Measurements from ENCODE around the gene COPZ2.
A peak's percentile ranks its signal among the peaks of the same experiment; 100 is the strongest.
"Not testable (repeated sequence)": the region's sequence is repeated elsewhere in the genome, so short reads cannot be mapped to it uniquely, and the experiment has no call there.

COPZ2 gene

DNA sequence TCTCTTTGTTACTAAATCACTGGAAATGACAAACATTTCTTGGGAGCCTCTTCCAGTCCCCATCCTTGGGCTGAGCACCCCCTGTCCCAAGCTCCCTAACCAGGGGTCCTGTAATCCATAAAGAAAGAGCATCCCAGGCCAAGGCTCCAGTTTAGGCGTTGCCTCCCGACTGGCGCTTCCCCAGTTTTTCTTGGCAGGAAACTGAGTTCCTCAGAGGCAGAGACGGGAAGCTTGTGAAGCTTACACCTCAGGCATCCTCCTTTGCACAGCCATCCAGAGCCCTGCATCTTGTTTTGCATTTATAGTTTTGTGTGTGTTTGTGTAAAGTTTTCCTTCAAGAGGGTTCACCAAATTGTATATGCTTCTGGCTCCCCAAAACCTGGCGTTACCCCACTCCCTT lies 7.1 kb downstream of the COPZ2 start:
- DNase-seq: no peak

DNA sequence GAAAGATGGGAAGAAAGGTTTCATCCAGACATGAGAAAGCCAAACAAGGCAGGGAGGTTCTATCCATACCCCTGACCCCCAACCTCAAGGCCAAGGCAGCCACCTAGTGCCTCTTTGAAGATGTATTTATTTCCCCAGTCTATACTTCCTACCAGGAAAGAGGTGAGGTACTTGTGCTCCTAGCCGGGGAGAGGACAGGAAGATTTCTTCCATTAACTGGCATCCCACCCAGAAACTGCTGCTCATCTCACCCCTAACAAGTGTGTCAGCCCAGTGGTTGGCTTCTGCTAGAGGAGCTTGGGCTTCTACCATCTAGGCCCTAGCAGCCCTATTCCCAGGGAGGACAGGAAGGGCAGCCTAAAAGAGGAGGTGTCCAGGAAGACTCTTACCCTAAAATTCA lies 8.9 kb downstream of the COPZ2 start:
- DNase-seq: no peak

DNA sequence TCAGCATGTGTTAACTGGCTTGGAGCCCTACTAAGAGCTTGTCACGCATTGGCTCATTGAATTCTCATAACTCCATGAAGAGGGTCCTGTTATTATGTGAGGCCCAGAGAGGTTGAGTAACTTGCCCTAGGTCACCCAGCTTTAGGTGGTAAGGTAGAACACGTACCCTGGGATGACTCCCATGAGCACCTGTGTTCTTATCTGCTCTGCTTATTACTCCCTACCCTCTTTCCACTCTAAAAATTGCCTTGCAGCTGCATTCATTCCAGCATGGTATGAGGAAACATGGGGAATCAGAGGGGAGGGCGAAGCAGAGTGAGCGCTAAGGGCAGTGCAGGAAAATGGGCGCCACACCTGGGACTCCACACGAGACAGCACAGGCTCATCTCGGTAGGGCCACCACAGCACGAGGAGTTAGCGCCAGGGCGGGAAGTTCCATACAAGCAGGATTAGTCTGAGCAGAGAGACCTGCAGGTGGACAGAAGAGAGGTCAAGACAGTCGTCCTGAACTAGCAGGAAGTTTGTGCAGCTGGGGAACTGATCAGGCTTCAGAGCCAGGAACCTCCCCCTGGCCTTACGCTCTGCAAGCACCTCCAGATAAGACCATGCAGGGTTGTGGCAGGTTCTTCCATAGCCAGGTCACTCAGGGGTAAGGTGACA lies 10.1 kb downstream of the COPZ2 start:
- no peak for DNase-seq

GRCh38 chr17:48026502-48027321 lies 10.9 kb downstream of the COPZ2 start:
- peak; percentile 74 for DNase-seq

DNA sequence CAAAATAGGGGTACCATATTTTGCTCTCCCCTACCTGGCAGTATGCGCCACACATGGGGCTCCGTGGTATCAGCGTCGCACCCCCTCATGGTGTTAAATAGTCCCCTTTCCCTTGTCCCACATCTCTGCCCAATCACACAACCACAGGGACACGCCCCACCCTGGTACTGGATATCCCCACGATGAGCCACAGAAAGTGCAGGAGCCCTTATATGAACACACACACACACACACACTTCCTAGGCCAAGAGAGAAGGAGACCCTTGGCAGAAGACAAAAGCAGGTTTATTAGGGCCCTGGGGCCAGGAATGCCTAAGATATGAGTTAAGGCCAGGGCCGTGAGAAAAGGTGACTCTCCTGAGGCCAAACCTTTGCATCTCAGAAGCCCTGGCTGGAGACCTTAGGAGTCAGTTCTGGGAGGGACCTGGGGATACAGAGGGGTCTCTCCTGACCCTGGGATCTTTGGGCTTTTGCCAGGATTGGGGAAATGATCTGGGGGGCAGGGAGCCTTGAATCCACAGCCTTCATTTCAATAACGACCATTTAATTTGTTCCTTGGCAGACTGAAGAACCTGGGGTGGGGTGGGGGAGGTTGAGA lies 11.6 kb downstream of the COPZ2 start:
- no peak for DNase-seq

- DNase-seq: peak; percentile 88
Observed at GRCh38 chr17:48025040-48025903, 12.3 kb downstream of the COPZ2 start.

GRCh38 chr17:48024149-48025039 lies 13.2 kb downstream of the COPZ2 start:
- peak; percentile 83 for DNase-seq

DNA sequence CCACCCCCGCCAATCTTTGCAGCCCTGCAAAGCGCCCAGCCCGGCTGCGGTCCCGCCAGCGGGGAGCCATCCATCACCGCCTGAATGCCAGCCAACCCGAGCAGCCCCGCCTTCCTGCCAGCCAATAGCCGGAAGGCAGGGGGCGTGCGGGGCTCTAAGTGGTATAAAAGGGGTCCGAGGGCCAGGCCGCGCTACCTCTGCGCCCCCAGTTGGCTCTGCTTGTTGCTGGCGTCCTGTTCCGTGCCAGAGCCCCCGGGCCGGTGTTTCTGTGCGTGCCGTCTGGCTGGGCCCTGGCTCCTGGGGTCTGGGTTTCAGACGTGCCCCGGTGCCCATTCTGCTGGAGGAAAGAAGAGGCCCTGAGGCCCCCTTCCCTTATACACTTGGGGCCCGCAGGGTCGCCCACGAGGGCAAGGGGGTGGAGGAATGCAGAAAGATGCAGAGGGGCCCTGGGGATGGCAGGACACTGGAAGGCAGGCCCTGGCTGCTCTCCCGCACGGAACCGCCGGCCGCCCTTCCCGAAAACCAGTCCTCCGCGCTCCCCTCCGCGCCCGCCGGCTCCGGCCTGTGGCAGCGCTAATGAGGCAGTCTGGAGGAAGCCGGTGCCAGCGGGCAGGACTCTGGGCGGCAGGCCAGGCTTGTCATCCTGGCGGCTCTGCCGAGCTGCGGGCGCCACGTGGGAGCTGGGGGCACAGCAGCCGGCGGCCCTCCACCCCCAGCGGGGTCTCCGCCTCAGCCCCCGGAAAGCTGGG lies 14.0 kb downstream of the COPZ2 start:
- peak; percentile 84 for DNase-seq

DNA sequence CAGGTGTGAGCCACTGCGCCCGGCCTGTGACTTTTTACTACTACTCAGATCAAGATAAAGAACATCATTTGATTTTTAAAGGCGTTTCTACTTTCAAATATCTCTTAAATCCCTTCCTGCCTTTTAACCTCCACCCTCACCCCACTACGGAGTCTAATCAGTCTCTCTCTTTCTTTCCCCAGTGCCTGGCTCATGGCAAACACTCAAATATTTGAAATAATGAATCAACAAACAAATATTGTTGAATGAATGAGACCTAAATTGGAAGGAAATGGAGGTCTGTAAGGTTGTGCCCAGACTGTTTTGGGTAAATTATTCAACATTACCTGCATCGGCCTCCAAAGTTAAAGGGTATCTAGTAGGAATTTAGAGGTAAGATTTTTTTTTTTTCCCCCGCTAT lies 14.7 kb downstream of the COPZ2 start:
- DNase-seq: no peak

DNA sequence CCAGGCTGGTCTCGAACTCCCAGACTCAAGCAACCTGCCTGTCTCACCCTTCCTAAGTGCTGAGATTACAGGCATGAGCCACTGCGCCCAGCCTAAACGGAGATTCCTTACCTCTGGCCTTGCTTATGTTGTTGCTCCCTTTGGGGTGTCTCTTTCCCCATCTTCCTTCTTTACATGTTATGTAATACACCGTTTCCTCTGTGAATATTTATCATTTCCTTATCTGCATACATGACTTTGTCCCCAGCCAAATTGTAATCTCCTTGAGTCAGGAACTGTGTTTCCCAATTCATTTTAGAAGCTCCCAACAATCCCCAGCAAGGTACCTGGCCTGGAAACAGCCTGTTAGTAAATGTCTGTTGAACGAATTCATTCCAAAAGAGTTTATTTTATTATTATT lies 15.7 kb downstream of the COPZ2 start:
- DNase-seq: no peak

DNA sequence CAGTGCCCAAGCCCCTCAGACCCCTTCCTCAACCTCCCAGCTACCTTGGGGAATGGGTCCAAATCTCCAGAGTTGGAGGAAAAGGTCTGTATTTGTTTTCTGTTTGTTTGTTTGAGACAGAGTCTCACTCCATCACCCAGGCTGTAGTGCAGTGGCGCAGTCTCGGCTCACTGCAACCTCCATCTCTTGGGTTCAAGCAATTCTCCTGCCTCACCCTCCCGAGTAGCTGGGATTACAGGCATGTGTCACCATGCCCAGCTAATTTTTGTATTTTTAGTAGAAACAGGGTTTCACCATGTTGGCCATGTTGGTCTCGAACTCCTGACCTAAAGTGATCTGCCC lies 19.8 kb downstream of the COPZ2 start:
- DNase-seq: not testable (repeated sequence)

GRCh38 chr17:48016112-48016511 lies 21.5 kb downstream of the COPZ2 start:
- DNase-seq: no peak

DNA sequence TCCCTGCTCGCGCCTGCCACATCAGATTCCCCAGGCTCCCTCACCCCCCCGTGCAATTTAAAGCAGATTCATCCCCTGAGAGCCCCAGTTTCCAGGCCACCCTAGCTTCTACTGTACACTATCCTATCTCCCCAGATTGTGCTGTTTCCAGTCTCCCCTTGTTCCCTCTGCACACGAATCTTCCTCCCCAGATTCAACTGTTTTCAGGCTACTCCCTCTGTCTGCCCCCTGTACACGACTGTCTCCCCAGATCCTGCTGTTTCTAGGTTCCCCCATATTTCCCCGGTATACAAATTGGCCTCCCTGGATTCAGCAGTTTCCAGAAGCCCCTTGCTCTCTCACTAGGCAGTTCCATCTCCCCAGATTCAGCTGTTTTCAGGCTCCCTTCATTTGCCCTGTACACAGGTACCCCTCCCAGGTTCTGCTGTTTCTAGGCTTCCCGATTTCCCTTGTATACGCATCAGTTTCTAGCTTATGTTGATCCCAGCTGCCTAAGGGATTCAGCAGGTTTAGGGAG lies 22.9 kb downstream of the COPZ2 start:
- no peak for DNase-seq

GRCh38 chr17:48013876-48014594 lies 23.6 kb downstream of the COPZ2 start:
- DNase-seq: no peak

DNA sequence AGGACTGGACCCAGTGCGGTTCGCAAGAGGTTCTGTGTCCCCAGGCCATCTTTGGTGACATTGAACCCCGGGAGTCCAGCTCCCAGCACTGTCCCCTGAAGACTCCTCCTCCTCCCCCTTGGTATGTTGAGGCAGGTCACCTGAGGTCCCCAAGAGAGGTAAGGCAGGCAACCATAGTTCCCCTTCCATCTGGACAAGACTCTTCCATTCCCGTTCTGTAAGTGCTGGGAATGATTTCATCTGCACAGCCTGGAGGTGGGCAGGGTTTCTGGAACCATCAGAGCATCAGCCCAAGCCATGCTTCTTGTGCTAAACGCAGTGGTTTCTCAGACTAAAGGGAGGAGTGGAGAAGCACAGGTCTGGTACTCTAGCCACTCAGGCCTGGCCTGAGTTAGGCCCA lies 24.9 kb downstream of the COPZ2 start:
- peak; percentile 30 for DNase-seq

GRCh38 chr17:48012151-48012520 lies 25.5 kb downstream of the COPZ2 start:
- peak; percentile 67 for DNase-seq

DNA sequence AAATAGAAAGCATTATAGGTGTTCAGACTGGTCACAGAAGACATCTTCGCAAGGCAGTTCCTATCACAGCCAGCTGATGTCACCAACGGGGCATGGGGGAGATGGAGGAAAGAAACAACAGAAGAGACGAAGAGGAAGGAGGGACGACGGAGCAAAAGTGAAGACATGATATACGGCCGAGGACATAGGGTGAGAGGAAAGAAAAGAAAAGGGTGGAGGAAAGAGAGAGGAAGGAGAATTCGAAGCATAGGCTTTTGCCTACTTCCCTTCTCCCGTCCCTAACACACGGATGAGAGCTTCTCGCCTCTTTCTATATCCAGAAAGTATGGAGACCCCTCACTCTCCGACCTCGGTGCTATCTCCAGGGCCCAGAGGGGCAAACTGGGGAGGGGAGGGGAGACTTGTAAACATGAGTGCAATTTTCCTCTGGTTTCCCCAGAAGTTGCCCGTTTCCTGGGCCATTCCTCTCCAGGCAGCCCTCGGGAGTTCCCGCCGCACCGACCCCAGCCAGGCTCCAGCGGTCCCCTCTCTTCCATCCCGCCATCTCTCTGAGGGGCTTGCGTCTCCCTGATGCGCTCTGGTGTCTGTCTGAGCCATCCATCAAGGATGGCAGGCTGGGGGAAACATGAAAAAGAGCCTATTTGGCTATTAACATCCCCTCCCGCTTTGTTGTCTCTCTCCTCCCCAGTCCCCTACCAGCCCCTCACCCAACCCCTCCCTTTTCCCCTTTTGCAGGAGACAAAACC lies 26.0 kb downstream of the COPZ2 start:
- DNase-seq: peak; percentile 57

DNA sequence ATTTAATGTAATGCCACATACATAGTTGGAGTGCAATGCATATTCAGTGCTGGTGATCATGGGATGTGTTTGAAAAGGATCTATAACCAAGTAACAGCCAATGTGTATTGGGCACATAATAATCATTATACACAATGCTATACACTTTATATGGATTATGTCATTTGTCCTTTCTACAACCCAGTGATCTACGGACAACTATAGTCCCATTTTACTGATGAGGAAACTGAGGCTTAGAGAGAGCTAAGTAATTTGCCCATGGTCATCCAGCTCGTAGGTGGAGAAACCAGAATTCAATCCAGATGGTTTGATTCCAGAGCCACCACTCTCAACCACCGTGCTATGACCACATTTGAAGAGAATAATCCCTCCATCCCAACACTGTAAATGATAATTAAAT lies 27.4 kb downstream of the COPZ2 start:
- DNase-seq: no peak
